Activated CD8-positive, alpha-beta T cell treated with anti-CD3 and anti-CD28 coated beads, Interleukin-2, amount 10 ng/mL, durations not matched to agents 7 days and 5 days (primary cell): Measurements from ENCODE around the gene PMIS2. TPM values are rescaled to one million over a fixed set of nuclear protein-coding genes. Genes with fewer than 3 reads are reported as not detected.
A peak's percentile ranks its signal among the peaks of the same experiment; 100 is the strongest.

Experiments
- ATAC-seq: fragments of 150-1000 bp; cut with Tn5 transposase; one replicate; pipeline ENCODE4 v1.10.0; 2021; ENCODE audit warnings: moderate library complexity
- CTCF ChIA-PET: fragments of 350-600 bp; sonication (Branson Sonifier 250); formaldehyde crosslinking; loops from one replicate; lab custom pipeline; 2021; ENCODE audit warnings: antibody characterized with exemption; lab: Charles Lee
- POLR2A ChIA-PET: fragments of 350-600 bp; sonication (Branson Sonifier 250); formaldehyde crosslinking; loops from one replicate; lab custom pipeline; 2021; ENCODE audit warnings: antibody characterized with exemption; lab: Charles Lee
- DNase-seq: peaks from one replicate; pipeline ENCODE4 v3.0.0-alpha.2; 2020
- H3K27ac Mint-ChIP-seq: one replicate; pipeline ENCODE4 v1.8.0; 2021; ENCODE audit warnings: mild to moderate bottlenecking, mixed read lengths
- H3K27me3 Mint-ChIP-seq: one replicate; pipeline ENCODE4 v1.8.0; 2021; ENCODE audit warnings: low read depth, mixed read lengths
- H3K36me3 Mint-ChIP-seq: one replicate; pipeline ENCODE4 v1.8.0; 2021; ENCODE audit warnings: low read depth, mixed read lengths
- H3K4me1 Mint-ChIP-seq: one replicate; pipeline ENCODE4 v1.8.0; 2021; ENCODE audit warnings: low read depth, mixed read lengths
- H3K4me3 Mint-ChIP-seq: one replicate; pipeline ENCODE4 v1.8.0; 2021; ENCODE audit warnings: mild to moderate bottlenecking, mixed read lengths
- H3K9me3 Mint-ChIP-seq: one replicate; pipeline ENCODE4 v1.8.0; 2022; ENCODE audit warnings: mixed read lengths; ENCODE audit not compliant: insufficient read depth
- total RNA-seq, 2 experiments: library from RNA; stranded (reverse); gene quantifications; one replicate each; pipeline ENCODE4 v1.2.3, GENCODE V29; 2021

PMIS2 gene
- total RNA-seq, 2 experiments from 2014 or later = not detected

- Mint-ChIP-seq H3K4me1 (peaks cover 8% of the 10 kb centered on the region), H3K27me3 (peaks cover 31% of the 10 kb centered on the region), H3K27ac (no peak overlapping the region), H3K9me3 (no peaks in the 10 kb centered on the region), H3K4me3 (peak overlapping the region; percentile 53), H3K36me3 (no peaks in the 10 kb centered on the region)
- ATAC-seq (peak; percentile 70), DNase-seq (peak; percentile 58)
- POLR2A ChIA-PET = no interaction called here
- CTCF ChIA-PET = interaction anchor here (1.0 to 1.6 kb wide), 5 partner anchors 9 to 137 kb away, joined by 3 to 6 read pairs (median 4); partner anchors contain the start of gene COX6B1
Measured at GRCh38 chr19:35557539-35558399, 28.2 kb upstream of the PMIS2 start.

DNA sequence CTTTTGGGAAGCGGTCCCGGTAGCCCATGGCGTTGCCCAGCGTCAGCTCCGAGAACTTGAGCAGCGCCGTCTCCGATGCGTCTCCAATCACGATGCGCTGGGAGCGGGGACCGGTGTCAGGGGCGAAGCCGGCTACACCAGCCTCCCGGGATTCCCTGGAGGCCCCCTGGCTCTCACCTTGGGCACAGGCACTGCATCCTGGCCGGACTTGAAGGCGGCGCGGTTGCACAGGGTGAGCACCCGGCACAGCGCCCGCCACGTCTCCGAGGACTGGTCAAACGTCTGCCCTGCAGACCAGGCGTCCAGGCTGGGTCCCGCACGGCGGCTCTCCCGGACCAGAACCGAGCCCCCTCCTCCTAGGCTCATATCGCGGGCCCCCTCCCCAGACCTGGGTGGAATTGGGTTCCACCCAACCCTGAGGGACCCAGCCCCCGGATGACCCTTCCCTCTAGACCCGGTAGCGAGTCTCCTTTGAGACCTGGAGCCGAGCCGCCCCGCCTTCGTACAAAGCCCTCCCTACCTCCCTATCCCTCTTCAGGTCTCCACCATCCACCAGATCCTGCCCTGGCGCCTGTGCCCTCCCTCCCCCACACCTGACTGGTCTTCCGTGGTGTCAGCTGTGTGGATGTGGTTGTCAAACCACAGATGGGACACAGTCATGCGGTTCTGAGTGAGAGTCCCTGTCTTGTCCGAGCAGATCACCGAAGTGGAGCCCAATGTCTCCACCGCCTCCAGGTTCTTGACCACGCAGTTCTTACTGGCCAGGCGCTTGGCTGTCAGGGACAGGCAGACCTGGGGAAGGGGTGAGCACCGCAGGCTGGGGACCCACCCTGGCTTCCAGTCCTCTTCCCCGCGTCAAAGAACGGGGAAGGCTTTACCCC, 27.3 kb upstream of the PMIS2 start:
- H3K27ac Mint-ChIP-seq = no peak overlapping the region
- no peak overlapping the region for H3K4me3 Mint-ChIP-seq
- no peaks in the 10 kb centered on the region for H3K9me3 Mint-ChIP-seq
- H3K4me1 Mint-ChIP-seq = peaks cover 8% of the 10 kb centered on the region
- no peak for ATAC-seq
- H3K27me3 Mint-ChIP-seq = peaks cover 31% of the 10 kb centered on the region
- DNase-seq = no peak
- H3K36me3 Mint-ChIP-seq = no peaks in the 10 kb centered on the region
- ChIA-PET POLR2A (interaction anchor here (0.7 kb wide), 1 partner anchor 25 kb away, joined by 3 read pairs; no protein-coding TSS in a partner anchor), CTCF (interaction anchor here (1.0 to 1.6 kb wide), 4 partner anchors 10 to 89 kb away, joined by 4 to 6 read pairs (median 4); partner anchors contain the start of gene COX6B1)

DNA sequence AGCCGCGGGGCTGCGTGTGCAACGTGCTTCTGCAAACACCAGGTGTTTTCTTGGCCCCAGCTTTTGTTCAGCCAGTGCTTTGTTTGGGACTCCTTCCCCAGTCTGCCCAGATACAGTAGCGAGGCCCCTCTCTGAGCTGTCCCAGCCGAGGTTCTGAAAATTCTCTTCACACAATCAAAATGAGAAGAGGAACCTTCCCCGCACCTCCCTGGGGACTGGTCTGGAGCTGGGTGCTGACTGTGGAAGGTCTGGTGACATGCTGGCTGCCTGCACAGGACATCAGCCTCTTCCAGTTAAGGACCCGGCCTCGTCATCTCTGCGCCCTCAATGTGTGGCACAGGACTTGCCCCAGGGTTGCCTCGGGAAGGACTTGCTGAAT, 26.7 kb upstream of the PMIS2 start:
- H3K4me1 Mint-ChIP-seq = peaks cover 8% of the 10 kb centered on the region
- no peaks in the 10 kb centered on the region for H3K36me3 Mint-ChIP-seq
- CTCF ChIA-PET = no interaction called here
- ATAC-seq = no peak
- H3K9me3 Mint-ChIP-seq = no peaks in the 10 kb centered on the region
- POLR2A ChIA-PET = interaction anchor here (0.7 kb wide), 1 partner anchor 26 kb away, joined by 3 read pairs; no protein-coding TSS in a partner anchor
- H3K27me3 Mint-ChIP-seq = peaks cover 31% of the 10 kb centered on the region
- H3K4me3 Mint-ChIP-seq = no peak overlapping the region
- DNase-seq = no peak
- H3K27ac Mint-ChIP-seq = no peak overlapping the region

DNA sequence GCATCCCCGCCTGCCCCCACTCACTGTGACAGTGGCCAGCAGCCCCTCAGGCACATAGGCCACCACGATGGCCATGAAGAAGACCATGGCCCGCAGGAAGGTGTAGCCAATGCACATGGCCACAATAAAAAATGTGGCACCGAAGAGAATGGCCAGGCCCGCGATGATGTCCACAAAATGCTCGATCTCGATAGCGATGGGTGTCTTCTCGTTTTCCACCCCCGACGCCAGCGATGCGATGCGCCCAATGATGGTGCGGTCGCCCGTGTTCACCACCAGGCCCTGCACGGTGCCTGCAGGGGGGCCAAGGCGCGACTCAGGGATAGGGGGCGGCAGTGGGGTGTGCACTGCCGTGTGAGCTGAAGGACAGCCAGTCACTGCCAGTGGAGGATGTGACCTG, 26.2 kb upstream of the PMIS2 start:
- H3K27ac Mint-ChIP-seq = no peak overlapping the region
- no peak for ATAC-seq
- POLR2A ChIA-PET = interaction anchor here (0.7 kb wide), 1 partner anchor 26 kb away, joined by 3 read pairs; no protein-coding TSS in a partner anchor

GRCh38 chr19:35560271-35560670, 25.7 kb upstream of the PMIS2 start:
- Mint-ChIP-seq H3K4me1 (peaks cover 8% of the 10 kb centered on the region), H3K27me3 (peaks cover 31% of the 10 kb centered on the region), H3K4me3 (no peak overlapping the region), H3K27ac (no peak overlapping the region), H3K9me3 (no peaks in the 10 kb centered on the region), H3K36me3 (no peaks in the 10 kb centered on the region)
- ATAC-seq (no peak), DNase-seq (no peak)
- CTCF ChIA-PET = no interaction called here
- POLR2A ChIA-PET = no interaction called here

More for the DNA sequence above, 26.2 kb upstream of the PMIS2 start:
- CTCF ChIA-PET = no interaction called here
- DNase-seq = no peak
- Mint-ChIP-seq H3K36me3 (no peaks in the 10 kb centered on the region), H3K27me3 (peaks cover 31% of the 10 kb centered on the region), H3K4me1 (peaks cover 8% of the 10 kb centered on the region), H3K9me3 (no peaks in the 10 kb centered on the region), H3K4me3 (no peak overlapping the region)

GRCh38 chr19:35560677-35561076, 25.3 kb upstream of the PMIS2 start:
- Mint-ChIP-seq H3K4me1 (peaks cover 8% of the 10 kb centered on the region), H3K27ac (no peak overlapping the region), H3K36me3 (no peaks in the 10 kb centered on the region), H3K27me3 (peaks cover 31% of the 10 kb centered on the region), H3K4me3 (no peak overlapping the region), H3K9me3 (no peaks in the 10 kb centered on the region)
- ATAC-seq (no peak), DNase-seq (no peak)
- ChIA-PET POLR2A (no interaction called here), CTCF (no interaction called here)

DNA sequence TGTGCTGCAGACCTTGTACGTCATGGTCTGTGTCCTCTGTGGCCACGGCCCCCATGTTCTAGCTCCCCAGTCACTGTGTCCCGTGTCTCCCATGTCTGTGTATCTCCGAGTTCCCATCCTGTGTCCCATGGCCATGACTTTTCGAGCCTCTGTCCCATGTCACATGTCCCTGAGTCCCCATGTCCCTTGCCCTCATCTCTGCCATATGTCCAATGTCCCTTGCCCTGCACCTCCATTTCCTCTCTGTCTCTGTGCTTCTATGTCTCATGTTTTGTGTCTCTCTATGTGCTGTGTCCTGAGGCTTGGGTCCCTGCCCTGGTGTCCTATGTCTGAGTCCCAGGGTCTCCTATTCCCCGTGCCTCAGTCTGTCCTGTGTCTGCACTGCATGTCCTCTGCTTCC, 24.5 kb upstream of the PMIS2 start:
- peaks cover 29% of the 10 kb centered on the region for H3K27me3 Mint-ChIP-seq
- no peak for ATAC-seq
- H3K4me3 Mint-ChIP-seq = no peak overlapping the region
- ChIA-PET CTCF (no interaction called here), POLR2A (no interaction called here)
- H3K27ac Mint-ChIP-seq = no peak overlapping the region
- peaks cover 8% of the 10 kb centered on the region for H3K4me1 Mint-ChIP-seq
- no peaks in the 10 kb centered on the region for H3K9me3 Mint-ChIP-seq
- no peak for DNase-seq
- no peaks in the 10 kb centered on the region for H3K36me3 Mint-ChIP-seq

- Mint-ChIP-seq H3K4me3 (no peak overlapping the region), H3K27me3 (peaks cover 25% of the 10 kb centered on the region), H3K4me1 (peaks cover 5% of the 10 kb centered on the region), H3K27ac (no peak overlapping the region), H3K9me3 (no peaks in the 10 kb centered on the region), H3K36me3 (no peaks in the 10 kb centered on the region)
- CTCF ChIA-PET = no interaction called here
- POLR2A ChIA-PET = no interaction called here
- DNase-seq (no peak), ATAC-seq (no peak)
Measured at GRCh38 chr19:35562336-35562735, 23.6 kb upstream of the PMIS2 start.

- ChIA-PET POLR2A (no interaction called here), CTCF (interaction anchor here (0.7 to 1.0 kb wide), 2 partner anchors 13 to 14 kb away, joined by 3 to 4 read pairs; no protein-coding TSS in a partner anchor)
- Mint-ChIP-seq H3K27ac (no peak overlapping the region), H3K36me3 (no peaks in the 10 kb centered on the region), H3K4me1 (peaks cover 4% of the 10 kb centered on the region), H3K27me3 (peaks cover 22% of the 10 kb centered on the region), H3K9me3 (no peaks in the 10 kb centered on the region), H3K4me3 (no peak overlapping the region)
- no peak for ATAC-seq
- DNase-seq = no peak
Measured at GRCh38 chr19:35562776-35563175, 23.2 kb upstream of the PMIS2 start.

GRCh38 chr19:35563207-35563829, 22.7 kb upstream of the PMIS2 start, which contains the start of gene ATP4A:
TSS of gene ATP4A (minus strand) at chr19:35563658. CDS start at chr19:35563629, 29 bp downstream.
- no peaks in the 10 kb centered on the region for H3K9me3 Mint-ChIP-seq
- H3K27ac Mint-ChIP-seq = no peak within 1 kb of the TSS
- no peak within 1 kb of the TSS for H3K4me3 Mint-ChIP-seq
- ChIA-PET CTCF (interaction anchor here (0.7 to 1.0 kb wide), 2 partner anchors 14 to 15 kb away, joined by 3 to 4 read pairs; no protein-coding TSS in a partner anchor), POLR2A (no interaction called here)
- H3K36me3 Mint-ChIP-seq = no peaks in the 10 kb centered on the region
- peaks cover 20% of the 10 kb centered on the region for H3K27me3 Mint-ChIP-seq
- no peak for ATAC-seq
- peaks cover 2% of the 10 kb centered on the region for H3K4me1 Mint-ChIP-seq
- no peak for DNase-seq
